ENCODE data around the gene FOXO3. TPM values are rescaled to one million over a fixed set of nuclear protein-coding genes. Genes with fewer than 3 reads are reported as not detected.

Gene FOXO3
- total RNA-seq, 1 donor from 2014 or later = 40.4 TPM

DNA sequence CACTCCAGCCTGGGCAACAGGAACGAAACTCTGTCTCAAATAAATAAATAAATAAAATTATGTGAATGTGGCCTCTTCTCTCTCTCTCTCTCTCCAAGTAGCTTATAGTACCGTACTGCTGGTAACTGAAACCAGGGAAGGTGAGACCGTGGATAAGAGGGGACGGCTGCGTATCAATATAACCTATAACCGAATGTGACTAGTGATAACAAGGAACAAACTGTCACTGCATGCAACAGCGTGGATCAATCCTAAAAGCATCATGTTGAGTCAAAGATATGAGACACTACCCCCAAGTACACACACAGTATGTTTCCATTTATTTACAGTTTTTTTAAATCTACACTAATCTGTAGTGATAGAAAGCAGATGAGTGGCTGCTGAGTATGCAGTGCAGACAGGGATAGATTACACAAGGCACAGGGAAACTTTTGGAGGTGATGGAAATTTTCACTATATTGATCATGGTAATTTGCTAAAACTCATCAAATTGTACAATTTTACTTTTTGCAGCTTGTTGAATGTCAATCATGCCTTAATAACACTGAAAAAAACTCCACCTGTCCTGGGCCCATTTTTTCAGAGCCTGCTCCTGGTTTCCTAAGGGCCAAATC, 166.1 kb downstream of the FOXO3 start:
- no peak for FAIRE-seq
- DNase-seq (ENCODE audit: low spot score in 2 of 2) = no peak

DNA sequence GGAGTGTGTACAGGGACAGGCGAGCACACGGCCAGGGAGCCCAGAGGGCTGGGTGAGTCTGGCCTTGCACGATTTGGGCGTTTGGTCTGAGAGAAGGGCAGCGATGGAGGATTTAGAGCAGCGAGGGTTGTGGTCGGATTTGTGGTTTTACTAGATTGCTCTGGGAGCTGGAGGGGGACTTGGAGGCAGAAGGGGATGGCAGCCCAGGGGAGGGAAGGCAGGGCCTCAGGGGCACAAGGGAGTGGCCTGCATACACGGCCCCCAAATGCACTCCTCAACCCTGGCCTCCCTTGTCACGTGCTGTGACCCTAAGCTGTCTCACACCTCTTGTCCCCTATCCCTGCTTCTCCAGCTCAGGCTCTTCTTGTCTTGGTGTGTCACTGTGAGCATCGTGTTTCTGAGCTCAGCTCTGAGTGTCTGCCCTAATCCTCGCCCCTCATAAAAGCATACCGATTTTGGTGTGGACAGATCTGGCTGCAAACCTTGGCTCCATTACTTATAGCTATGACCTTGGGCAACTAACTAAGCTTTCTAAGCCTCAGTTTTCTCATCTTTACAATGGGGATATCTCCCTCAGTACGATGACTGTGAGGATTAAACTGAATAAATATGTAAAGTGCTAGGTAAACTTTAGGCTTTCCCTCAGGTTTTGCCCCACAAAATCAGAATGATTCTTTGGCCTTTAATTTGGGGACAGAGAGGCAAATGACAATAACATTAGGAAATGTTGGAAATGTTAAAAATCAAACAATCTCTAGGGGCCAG, 167.4 kb downstream of the FOXO3 start:
- no peak for DNase-seq (ENCODE audit: low spot score in 2 of 2)
- no peak for FAIRE-seq

- no peak for DNase-seq (ENCODE audit: low spot score in 2 of 2)
- no peak for FAIRE-seq
Measured at GRCh38 chr6:108728826-108729225, 168.1 kb downstream of the FOXO3 start.

DNA sequence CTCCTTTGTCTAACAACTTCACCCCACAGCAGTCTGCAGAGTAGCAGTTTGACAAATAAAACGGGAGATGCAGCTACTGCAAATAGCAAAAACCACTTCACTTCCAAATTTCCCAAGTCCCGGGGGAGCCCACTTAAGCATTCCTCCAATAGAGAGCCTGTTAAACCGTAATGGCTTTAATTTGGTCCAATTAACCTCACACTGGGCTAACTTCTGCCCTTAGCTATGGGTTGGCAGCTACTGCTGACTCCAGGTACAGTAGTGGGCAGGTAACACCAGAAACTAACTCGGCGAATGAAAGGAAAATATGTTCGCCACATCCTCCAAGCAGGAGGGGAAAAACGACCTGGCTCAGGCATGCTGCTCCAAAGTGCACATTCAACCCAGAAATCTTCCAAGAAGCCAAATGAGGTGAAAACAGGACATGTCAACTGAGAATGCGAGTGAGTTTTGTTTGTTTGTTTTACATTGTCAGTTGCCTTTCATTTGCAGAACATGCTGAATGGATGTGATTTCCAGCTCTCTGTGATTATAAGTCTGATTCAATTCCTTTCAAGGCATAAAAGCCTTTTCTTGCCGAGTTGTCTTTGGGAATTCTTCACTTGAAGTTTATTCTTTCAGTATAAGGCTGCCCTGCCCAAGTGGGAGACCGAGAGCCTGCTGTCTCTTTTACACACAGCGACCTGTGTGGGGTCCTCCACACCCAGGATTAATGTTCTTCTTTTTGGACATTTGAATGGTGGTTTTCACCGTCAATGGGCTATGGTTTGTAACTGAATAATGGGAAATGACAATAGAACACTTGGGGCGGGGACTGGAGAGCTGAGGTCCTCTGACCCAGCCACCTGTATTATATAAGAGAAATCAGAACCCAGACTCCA, 170.2 kb downstream of the FOXO3 start:
- FAIRE-seq (no peak), DNase-seq (ENCODE audit: low spot score in 2 of 2) (no peak)

- DNase-seq (ENCODE audit: low spot score in 2 of 2) (no peak), FAIRE-seq (no peak)
Measured at GRCh38 chr6:108732091-108732870, 171.6 kb downstream of the FOXO3 start.

GRCh38 chr6:108733051-108733450, 172.3 kb downstream of the FOXO3 start:
- no peak for DNase-seq (ENCODE audit: low spot score in 2 of 2)
- no peak for FAIRE-seq

- no peak for DNase-seq (ENCODE audit: low spot score in 2 of 2)
- no peak for FAIRE-seq
Measured at GRCh38 chr6:108733706-108734265, 173.1 kb downstream of the FOXO3 start.

Small RNA genes lying within 50 kb of the gene (small RNA-seq; reads per million reads assigned to genes)
- gene AL391646.1 = not detected
- not detected for gene SUMO2P8
